T-helper 2 cell treated with Interferon-gamma antibody and Interleukin-4, amounts not matched to agents 5 μg/mL and 100 μg/mL, for 36 hours (primary cell): Measurements from ENCODE around the gene TEAD3.

Experiments used
- DNase-seq: peaks from one replicate; pipeline ENCODE4 v3.0.0; 2021; ENCODE audit warnings: low spot score
- H3K27ac Mint-ChIP-seq: one replicate; pipeline ENCODE4 v1.8.0; 2021; ENCODE audit warnings: mild to moderate bottlenecking, mixed read lengths
- H3K27me3 Mint-ChIP-seq: one replicate; pipeline ENCODE4 v1.8.0; 2021; ENCODE audit warnings: low read depth, mixed read lengths
- H3K36me3 Mint-ChIP-seq: one replicate; pipeline ENCODE4 v1.8.0; 2021; ENCODE audit warnings: low read depth, mixed read lengths
- H3K4me1 Mint-ChIP-seq: one replicate; pipeline ENCODE4 v1.8.0; 2021; ENCODE audit warnings: low read depth, mixed read lengths
- H3K4me3 Mint-ChIP-seq: one replicate; pipeline ENCODE4 v1.8.0; 2022; ENCODE audit warnings: mild to moderate bottlenecking, moderate library complexity, mixed read lengths
- H3K9me3 Mint-ChIP-seq: one replicate; pipeline ENCODE4 v1.8.0; 2021; ENCODE audit warnings: mixed read lengths

Gene TEAD3

DNA sequence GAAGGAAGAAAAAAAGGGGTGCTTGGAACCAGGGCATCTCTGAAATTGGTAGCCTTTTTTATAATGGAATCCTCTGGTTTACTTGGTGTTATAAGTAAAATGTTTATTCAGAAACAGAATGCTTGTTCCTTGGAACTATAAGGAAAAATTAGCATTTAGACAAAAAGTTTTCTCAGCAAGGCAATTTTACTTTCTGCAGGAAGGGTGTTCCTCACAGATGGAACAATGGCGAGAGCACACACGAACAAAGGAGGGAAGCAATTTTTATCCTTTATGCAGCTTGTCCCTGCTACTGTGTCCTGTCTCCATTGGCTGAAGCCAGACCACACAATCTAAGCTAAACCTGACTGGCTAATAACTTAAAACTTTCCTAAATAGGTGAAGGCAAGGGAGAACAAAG, 67.4 kb downstream of the TEAD3 start:
- H3K27ac Mint-ChIP-seq = no peak overlapping the region
- H3K4me1 Mint-ChIP-seq = no peaks in the 10 kb centered on the region
- DNase-seq = no peak
- H3K27me3 Mint-ChIP-seq = no peaks in the 10 kb centered on the region
- peaks cover 10% of the 10 kb centered on the region for H3K9me3 Mint-ChIP-seq
- no peak overlapping the region for H3K4me3 Mint-ChIP-seq
- H3K36me3 Mint-ChIP-seq = peaks cover 20% of the 10 kb centered on the region

DNA sequence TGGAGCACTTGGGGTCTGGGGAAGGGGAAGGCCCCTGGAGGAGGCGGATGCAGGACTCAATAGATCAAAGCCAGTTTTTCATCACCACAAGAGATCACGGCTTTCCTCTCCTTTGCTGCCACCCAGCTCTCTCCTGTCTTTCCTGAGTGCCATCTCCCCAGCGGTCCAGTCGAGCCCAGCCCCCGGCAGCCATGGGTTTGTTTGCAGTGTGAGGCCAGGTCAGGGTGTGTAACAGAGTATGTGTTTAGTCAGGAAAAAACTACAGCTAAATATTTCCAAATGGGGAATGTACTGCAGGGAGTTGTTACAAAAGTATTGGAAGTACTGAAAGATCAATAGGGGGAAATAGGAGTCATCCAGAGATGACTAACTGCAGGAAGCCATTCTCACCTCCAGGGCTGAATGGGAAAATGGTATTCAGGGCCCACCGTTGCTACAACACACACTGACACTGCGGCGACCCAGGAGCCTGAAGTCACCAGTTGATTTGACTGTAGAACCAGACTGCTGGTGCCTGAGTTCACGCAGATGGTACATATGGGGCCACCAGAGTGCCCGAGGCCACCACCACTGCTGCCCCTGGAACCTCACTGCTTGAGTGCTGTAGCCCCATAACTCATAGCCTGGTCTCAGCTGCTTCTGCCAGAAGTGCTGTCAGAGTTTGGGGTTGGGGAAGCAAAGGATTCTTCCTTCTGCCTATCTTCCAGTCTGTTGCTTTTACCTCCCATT, 68.3 kb downstream of the TEAD3 start:
- Mint-ChIP-seq H3K4me3 (no peak overlapping the region), H3K9me3 (peaks cover 10% of the 10 kb centered on the region), H3K4me1 (no peaks in the 10 kb centered on the region), H3K36me3 (peaks cover 20% of the 10 kb centered on the region), H3K27ac (no peak overlapping the region), H3K27me3 (no peaks in the 10 kb centered on the region)
- DNase-seq = no peak

- H3K27me3 Mint-ChIP-seq = no peaks in the 10 kb centered on the region
- peaks cover 10% of the 10 kb centered on the region for H3K9me3 Mint-ChIP-seq
- no peak for DNase-seq
- H3K4me1 Mint-ChIP-seq = no peaks in the 10 kb centered on the region
- H3K27ac Mint-ChIP-seq = no peak overlapping the region
- peaks cover 20% of the 10 kb centered on the region for H3K36me3 Mint-ChIP-seq
- no peak overlapping the region for H3K4me3 Mint-ChIP-seq
Measured at GRCh38 chr6:35427851-35428321, 69.0 kb downstream of the TEAD3 start.

GRCh38 chr6:35427435-35427834, 69.4 kb downstream of the TEAD3 start:
- Mint-ChIP-seq H3K4me3 (no peak overlapping the region), H3K9me3 (peaks cover 10% of the 10 kb centered on the region), H3K4me1 (no peaks in the 10 kb centered on the region), H3K27me3 (no peaks in the 10 kb centered on the region), H3K27ac (no peak overlapping the region), H3K36me3 (peaks cover 22% of the 10 kb centered on the region)
- DNase-seq = no peak

GRCh38 chr6:35426074-35426473, 70.8 kb downstream of the TEAD3 start:
- DNase-seq = no peak
- peak overlapping the region; percentile 22 for H3K27ac Mint-ChIP-seq
- no peaks in the 10 kb centered on the region for H3K27me3 Mint-ChIP-seq
- H3K9me3 Mint-ChIP-seq = peaks cover 10% of the 10 kb centered on the region
- no peak overlapping the region for H3K4me3 Mint-ChIP-seq
- H3K36me3 Mint-ChIP-seq = peaks cover 24% of the 10 kb centered on the region
- no peaks in the 10 kb centered on the region for H3K4me1 Mint-ChIP-seq

DNA sequence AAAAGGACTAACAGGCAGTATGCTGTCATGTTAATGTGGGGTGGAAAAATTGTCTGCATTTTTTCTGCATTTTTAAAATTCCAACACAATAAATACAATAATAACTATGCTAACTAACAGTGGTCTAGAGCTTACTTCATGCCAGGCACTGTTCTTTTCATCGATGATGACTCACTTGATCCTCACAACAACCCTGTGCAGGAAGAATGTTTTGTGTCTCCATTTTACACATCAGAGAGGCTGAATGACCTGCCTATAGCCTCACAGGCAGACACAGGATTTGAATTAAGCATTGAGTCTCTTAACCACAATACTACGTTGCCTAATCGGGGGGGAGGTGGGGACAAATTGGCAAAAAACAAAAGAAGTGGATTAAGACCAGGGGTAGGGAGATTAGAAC, 71.6 kb downstream of the TEAD3 start:
- DNase-seq = no peak
- Mint-ChIP-seq H3K27ac (no peak overlapping the region), H3K27me3 (no peaks in the 10 kb centered on the region), H3K36me3 (peaks cover 24% of the 10 kb centered on the region), H3K4me1 (no peaks in the 10 kb centered on the region), H3K9me3 (peaks cover 10% of the 10 kb centered on the region), H3K4me3 (no peak overlapping the region)
